GM18873 (cell line): ENCODE results near the gene OGFOD3.
"Not testable (repeated sequence)": the region's sequence is repeated elsewhere in the genome, so short reads cannot be mapped to it uniquely, and the experiment has no call there.

Experiments
- ATAC-seq: cut with Tn5 transposase; IDR thresholded peaks from one replicate; pipeline ENCODE4 v1.9.1; 2021; ENCODE audit warnings: mild to moderate bottlenecking, moderate library complexity, moderate number of reproducible peaks; ENCODE audit not compliant: unreplicated experiment, low FRiP score

OGFOD3 gene

GRCh38 chr17:82418001-82418986 lies at the start of gene OGFOD3, which contains the start of gene HEXD:
TSS of gene OGFOD3 (minus strand) at chr17:82418586. CDS start at chr17:82418485, 101 bp downstream.
TSS of gene HEXD (plus strand) at chr17:82418347. CDS start at chr17:82419800, 1,453 bp downstream.
- ATAC-seq: peak; percentile 66

GRCh38 chr17:82465023-82465603 lies 46.7 kb upstream of the OGFOD3 start:
- ATAC-seq: no peak

- ATAC-seq: no peak
Observed at GRCh38 chr17:82464567-82464929, 46.2 kb upstream of the OGFOD3 start.

- no peak for ATAC-seq
Observed at GRCh38 chr17:82463925-82464566, 45.7 kb upstream of the OGFOD3 start.

- ATAC-seq: no peak
Observed at GRCh38 chr17:82463391-82463790, 45.0 kb upstream of the OGFOD3 start.

GRCh38 chr17:82461827-82462524 lies 43.6 kb upstream of the OGFOD3 start:
- ATAC-seq: no peak

- ATAC-seq: not testable (repeated sequence)
Observed at GRCh38 chr17:82459936-82460335, 41.5 kb upstream of the OGFOD3 start.

- no peak for ATAC-seq
Observed at GRCh38 chr17:82458885-82459424, 40.6 kb upstream of the OGFOD3 start.

GRCh38 chr17:82458179-82458884 lies 39.9 kb upstream of the OGFOD3 start, which contains the start of gene NARF:
TSS of gene NARF (plus strand) at chr17:82458741. CDS start at chr17:82458804, 63 bp downstream.
- ATAC-seq: peak; percentile 88

- no peak for ATAC-seq
Observed at GRCh38 chr17:82457929-82458178, 39.5 kb upstream of the OGFOD3 start.

GRCh38 chr17:82457073-82457928 lies 38.9 kb upstream of the OGFOD3 start:
- ATAC-seq: no peak

- ATAC-seq: not testable (repeated sequence)
Observed at GRCh38 chr17:82453706-82454105, 35.3 kb upstream of the OGFOD3 start.

- ATAC-seq: not testable (repeated sequence)
Observed at GRCh38 chr17:82453151-82453550, 34.8 kb upstream of the OGFOD3 start.

- ATAC-seq: no peak
Observed at GRCh38 chr17:82452162-82452561, 33.8 kb upstream of the OGFOD3 start.

GRCh38 chr17:82450357-82451106 lies 32.1 kb upstream of the OGFOD3 start, which contains the start of gene CYBC1:
TSS of gene CYBC1 (minus strand) at chr17:82450752. CDS start at chr17:82449254, 1,498 bp downstream.
- peak; percentile 39 for ATAC-seq

GRCh38 chr17:82449883-82450356 lies 31.5 kb upstream of the OGFOD3 start:
- no peak for ATAC-seq

GRCh38 chr17:82449131-82449882 lies 30.9 kb upstream of the OGFOD3 start:
- ATAC-seq: peak; percentile 51
